HepG2 (cell line): ENCODE results near the gene RIPOR3.

ENCODE experiments used
- ADNP ChIP-seq: sonication (generic); formaldehyde crosslinking; IDR thresholded peaks from 2 replicates; pipeline ENCODE4 v1.4.0; 2020; ENCODE audit warnings: missing genetic modification reagents
- EZH2 ChIP-seq: conservative IDR thresholded peaks from 2 replicates; pipeline ENCODE4 v1.6.1; 2012; ENCODE audit warnings: mild to moderate bottlenecking, low read depth, low read length, moderate library complexity
- FOXP1 ChIP-seq, 2 experiments: fragments of 450-650 bp in 1 of 2; IDR thresholded peaks; 2 replicates each; pipeline ENCODE4 v1.6.1; 2017 to 2018; ENCODE audit warnings: antibody characterized with exemption in 1 of 2
- KDM3A ChIP-seq: IDR thresholded peaks from 2 replicates; pipeline ENCODE4 v1.6.1; 2018; ENCODE audit warnings: low read depth, missing compliant biosample characterization
- MXI1 ChIP-seq: IDR thresholded peaks from 3 replicates; pipeline ENCODE4 v1.6.1; 2012; ENCODE audit warnings: low read depth, low read length, inconsistent platforms, borderline replicate concordance
- NBN ChIP-seq: fragments of 450-650 bp; conservative IDR thresholded peaks from 2 replicates; pipeline ENCODE4 v1.6.1; 2017
- ZNF3 ChIP-seq: IDR thresholded peaks from 2 replicates; pipeline ENCODE4 v1.7.0; 2017; ENCODE audit warnings: inconsistent platforms
- ZNF644 ChIP-seq: IDR thresholded peaks from 2 replicates; pipeline ENCODE4 v1.6.1; 2016; ENCODE audit warnings: low read depth
- ZSCAN20 ChIP-seq: sonication (generic); formaldehyde crosslinking; IDR thresholded peaks from 2 replicates; pipeline ENCODE4 v1.4.0; 2020; ENCODE audit warnings: missing genetic modification reagents, mild to moderate bottlenecking, borderline replicate concordance
- TF ChIP-seq, protein P1 (sequence below): IDR thresholded peaks from 2 replicates; pipeline ENCODE4 v1.6.1; 2012; ENCODE audit warnings: low read length, improper control_type of control experiment
- TF ChIP-seq, protein P2 (sequence below): sonication (generic); formaldehyde crosslinking; IDR thresholded peaks from 2 replicates; pipeline ENCODE4 v1.5.0; 2020; ENCODE audit warnings: mild to moderate bottlenecking, low read depth, missing genetic modification reagents, borderline replicate concordance
- TF ChIP-seq, protein P3 (sequence below): sonication (generic); formaldehyde crosslinking; IDR thresholded peaks from 2 replicates; pipeline ENCODE4 v1.5.0; 2020; ENCODE audit warnings: mild to moderate bottlenecking, missing genetic modification reagents, moderate library complexity

DNA sequence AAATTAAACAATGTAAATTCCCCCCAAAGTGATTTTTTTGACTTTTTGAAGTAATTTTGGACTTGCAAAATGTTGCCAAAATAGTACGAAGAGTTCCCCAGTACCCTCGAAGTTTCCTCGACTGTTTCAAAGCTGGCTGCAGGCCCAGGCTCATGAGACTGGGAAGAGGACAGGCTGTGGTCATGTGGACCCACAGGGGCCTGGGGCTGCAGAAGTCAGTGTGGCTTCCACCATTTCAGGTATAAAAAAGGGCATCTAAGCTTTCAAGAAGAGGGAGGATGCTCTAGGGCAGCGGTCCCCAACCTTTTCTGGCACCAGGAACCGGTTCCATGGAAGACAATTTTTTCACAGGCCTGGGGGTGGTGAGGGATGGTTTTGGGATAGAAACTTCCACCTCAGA lies 106.1 kb downstream of the RIPOR3 start:
- TF ChIP-seq ZSCAN20 (CRISPR knock-in tag) = no peak
- TF ChIP-seq, protein P1, sequence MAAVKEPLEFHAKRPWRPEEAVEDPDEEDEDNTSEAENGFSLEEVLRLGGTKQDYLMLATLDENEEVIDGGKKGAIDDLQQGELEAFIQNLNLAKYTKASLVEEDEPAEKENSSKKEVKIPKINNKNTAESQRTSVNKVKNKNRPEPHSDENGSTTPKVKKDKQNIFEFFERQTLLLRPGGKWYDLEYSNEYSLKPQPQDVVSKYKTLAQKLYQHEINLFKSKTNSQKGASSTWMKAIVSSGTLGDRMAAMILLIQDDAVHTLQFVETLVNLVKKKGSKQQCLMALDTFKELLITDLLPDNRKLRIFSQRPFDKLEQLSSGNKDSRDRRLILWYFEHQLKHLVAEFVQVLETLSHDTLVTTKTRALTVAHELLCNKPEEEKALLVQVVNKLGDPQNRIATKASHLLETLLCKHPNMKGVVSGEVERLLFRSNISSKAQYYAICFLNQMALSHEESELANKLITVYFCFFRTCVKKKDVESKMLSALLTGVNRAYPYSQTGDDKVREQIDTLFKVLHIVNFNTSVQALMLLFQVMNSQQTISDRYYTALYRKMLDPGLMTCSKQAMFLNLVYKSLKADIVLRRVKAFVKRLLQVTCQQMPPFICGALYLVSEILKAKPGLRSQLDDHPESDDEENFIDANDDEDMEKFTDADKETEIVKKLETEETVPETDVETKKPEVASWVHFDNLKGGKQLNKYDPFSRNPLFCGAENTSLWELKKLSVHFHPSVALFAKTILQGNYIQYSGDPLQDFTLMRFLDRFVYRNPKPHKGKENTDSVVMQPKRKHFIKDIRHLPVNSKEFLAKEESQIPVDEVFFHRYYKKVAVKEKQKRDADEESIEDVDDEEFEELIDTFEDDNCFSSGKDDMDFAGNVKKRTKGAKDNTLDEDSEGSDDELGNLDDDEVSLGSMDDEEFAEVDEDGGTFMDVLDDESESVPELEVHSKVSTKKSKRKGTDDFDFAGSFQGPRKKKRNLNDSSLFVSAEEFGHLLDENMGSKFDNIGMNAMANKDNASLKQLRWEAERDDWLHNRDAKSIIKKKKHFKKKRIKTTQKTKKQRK = no peak
- no peak for TF ChIP-seq NBN
- TF ChIP-seq, protein P2, sequence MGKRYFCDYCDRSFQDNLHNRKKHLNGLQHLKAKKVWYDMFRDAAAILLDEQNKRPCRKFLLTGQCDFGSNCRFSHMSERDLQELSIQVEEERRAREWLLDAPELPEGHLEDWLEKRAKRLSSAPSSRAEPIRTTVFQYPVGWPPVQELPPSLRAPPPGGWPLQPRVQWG = no peak
- TF ChIP-seq, protein P3, sequence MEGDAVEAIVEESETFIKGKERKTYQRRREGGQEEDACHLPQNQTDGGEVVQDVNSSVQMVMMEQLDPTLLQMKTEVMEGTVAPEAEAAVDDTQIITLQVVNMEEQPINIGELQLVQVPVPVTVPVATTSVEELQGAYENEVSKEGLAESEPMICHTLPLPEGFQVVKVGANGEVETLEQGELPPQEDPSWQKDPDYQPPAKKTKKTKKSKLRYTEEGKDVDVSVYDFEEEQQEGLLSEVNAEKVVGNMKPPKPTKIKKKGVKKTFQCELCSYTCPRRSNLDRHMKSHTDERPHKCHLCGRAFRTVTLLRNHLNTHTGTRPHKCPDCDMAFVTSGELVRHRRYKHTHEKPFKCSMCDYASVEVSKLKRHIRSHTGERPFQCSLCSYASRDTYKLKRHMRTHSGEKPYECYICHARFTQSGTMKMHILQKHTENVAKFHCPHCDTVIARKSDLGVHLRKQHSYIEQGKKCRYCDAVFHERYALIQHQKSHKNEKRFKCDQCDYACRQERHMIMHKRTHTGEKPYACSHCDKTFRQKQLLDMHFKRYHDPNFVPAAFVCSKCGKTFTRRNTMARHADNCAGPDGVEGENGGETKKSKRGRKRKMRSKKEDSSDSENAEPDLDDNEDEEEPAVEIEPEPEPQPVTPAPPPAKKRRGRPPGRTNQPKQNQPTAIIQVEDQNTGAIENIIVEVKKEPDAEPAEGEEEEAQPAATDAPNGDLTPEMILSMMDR = no peak
- TF ChIP-seq FOXP1 (IDR thresholded peaks at IDR 0.05) = no peak
- TF ChIP-seq FOXP1 (CRISPR knock-in tag; IDR thresholded peaks at IDR 0.05) = no peak
- no peak for TF ChIP-seq MXI1
- TF ChIP-seq ZNF644 (CRISPR knock-in tag) = no peak
- TF ChIP-seq ZNF3 = no peak
- no peak for TF ChIP-seq EZH2
- TF ChIP-seq KDM3A (CRISPR knock-in tag) = no peak
- TF ChIP-seq ADNP (CRISPR knock-in tag) = no peak
